NT2/D1 (cell line): ENCODE results near the gene WNK4.

Experiments used
- DNase-seq: peaks from one replicate; pipeline ENCODE4 v3.0.0-alpha.2; 2011; ENCODE audit warnings: low read depth, low spot score
- H3K27me3 ChIP-seq: 2 replicates; pipeline ENCODE4 v1.6.0; 2011; ENCODE audit warnings: mild to moderate bottlenecking; ENCODE audit not compliant: insufficient read length, insufficient read depth
- H3K36me3 ChIP-seq: 2 replicates; pipeline ENCODE4 v1.6.1; 2011; ENCODE audit warnings: mild to moderate bottlenecking, low read length, mixed read lengths; ENCODE audit not compliant: insufficient read depth, insufficient read length
- H3K4me1 ChIP-seq: 2 replicates; pipeline ENCODE4 v1.5.1; 2011; ENCODE audit not compliant: insufficient read depth, insufficient read length
- H3K4me3 ChIP-seq: 2 replicates; pipeline ENCODE4 v1.5.1; 2011; ENCODE audit warnings: low read depth; ENCODE audit not compliant: insufficient read length
- H3K9ac ChIP-seq: 2 replicates; pipeline ENCODE4 v1.6.0; 2011; ENCODE audit warnings: low read depth; ENCODE audit not compliant: insufficient read length
- H3K9me3 ChIP-seq: 2 replicates; pipeline ENCODE4 v1.5.1; 2011; ENCODE audit warnings: mild to moderate bottlenecking, low read length; ENCODE audit not compliant: insufficient read depth
- SUZ12 ChIP-seq: IDR thresholded peaks from 2 replicates; pipeline ENCODE4 v1.6.1; 2011; ENCODE audit not compliant: insufficient read length, insufficient read depth; ENCODE audit errors: extremely low read depth
- YY1 ChIP-seq: IDR thresholded peaks from 2 replicates; pipeline ENCODE4 v1.6.1; 2011; ENCODE audit not compliant: insufficient read length, insufficient read depth
- ZNF274 ChIP-seq: IDR thresholded peaks from 2 replicates; pipeline ENCODE4 v1.6.1; 2011; ENCODE audit warnings: mild to moderate bottlenecking, low read depth, low read length

WNK4 gene

DNA sequence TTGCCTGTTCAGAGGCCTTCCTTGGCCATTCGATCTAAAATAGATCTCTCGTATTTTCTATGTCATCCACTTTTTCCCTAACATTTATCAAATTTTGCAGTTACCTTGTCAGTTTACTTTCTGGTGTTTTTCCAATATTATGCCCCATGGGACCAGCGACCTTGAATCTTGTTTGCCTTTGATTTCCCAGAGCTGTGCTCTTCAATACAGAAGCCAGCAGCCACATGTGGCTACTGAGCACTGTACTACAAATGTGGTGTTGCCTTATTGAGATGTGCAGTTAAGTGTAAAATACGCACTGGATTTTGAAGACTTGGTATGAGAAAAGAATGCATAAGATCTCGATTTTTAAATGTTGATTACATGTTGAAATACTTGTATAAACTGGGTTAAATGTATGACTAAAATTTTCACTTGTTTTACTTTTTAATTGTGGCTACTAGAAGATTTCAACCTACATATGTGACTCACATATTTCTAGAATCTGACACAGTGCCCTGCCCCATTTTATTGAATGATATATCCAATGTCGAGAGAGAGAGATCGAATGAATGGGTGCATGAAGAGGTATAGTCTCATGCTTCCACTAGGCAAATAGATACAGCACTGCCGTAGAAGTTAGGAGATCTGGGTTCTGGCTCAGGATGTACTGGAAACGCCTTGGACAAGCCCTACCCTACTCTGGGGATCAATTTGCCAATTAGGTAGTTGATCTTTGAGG is 52.0 kb downstream of the WNK4 start:
- H3K27me3 ChIP-seq: no peaks in the 10 kb centered on the region
- TF ChIP-seq ZNF274 (no peak), SUZ12 (no peak), YY1 (no peak)
- peak overlapping the region; percentile 99 for H3K9ac ChIP-seq
- no peak for DNase-seq
- peaks cover 26% of the 10 kb centered on the region for H3K36me3 ChIP-seq
- H3K9me3 ChIP-seq: no peaks in the 10 kb centered on the region
- peak overlapping the region; percentile 98 for H3K4me3 ChIP-seq
- no peaks in the 10 kb centered on the region for H3K4me1 ChIP-seq

- H3K4me1 ChIP-seq: no peaks in the 10 kb centered on the region
- peaks cover 34% of the 10 kb centered on the region for H3K36me3 ChIP-seq
- no peaks in the 10 kb centered on the region for H3K9me3 ChIP-seq
- peak within 1 kb of the TSS; percentile 98 for H3K4me3 ChIP-seq
- peak within 1 kb of the TSS; percentile 99 for H3K9ac ChIP-seq
- no peaks in the 10 kb centered on the region for H3K27me3 ChIP-seq
- peak; percentile 72 for DNase-seq
- no peak for TF ChIP-seq SUZ12
- no peak for TF ChIP-seq YY1
- TF ChIP-seq ZNF274: no peak
Observed at GRCh38 chr17:42832934-42833766, 52.7 kb downstream of the WNK4 start, which contains the start of gene PSME3. PSME3 (plus strand) TSS chr17:42833397; CDS start chr17:42833632, 235 bp downstream.

DNA sequence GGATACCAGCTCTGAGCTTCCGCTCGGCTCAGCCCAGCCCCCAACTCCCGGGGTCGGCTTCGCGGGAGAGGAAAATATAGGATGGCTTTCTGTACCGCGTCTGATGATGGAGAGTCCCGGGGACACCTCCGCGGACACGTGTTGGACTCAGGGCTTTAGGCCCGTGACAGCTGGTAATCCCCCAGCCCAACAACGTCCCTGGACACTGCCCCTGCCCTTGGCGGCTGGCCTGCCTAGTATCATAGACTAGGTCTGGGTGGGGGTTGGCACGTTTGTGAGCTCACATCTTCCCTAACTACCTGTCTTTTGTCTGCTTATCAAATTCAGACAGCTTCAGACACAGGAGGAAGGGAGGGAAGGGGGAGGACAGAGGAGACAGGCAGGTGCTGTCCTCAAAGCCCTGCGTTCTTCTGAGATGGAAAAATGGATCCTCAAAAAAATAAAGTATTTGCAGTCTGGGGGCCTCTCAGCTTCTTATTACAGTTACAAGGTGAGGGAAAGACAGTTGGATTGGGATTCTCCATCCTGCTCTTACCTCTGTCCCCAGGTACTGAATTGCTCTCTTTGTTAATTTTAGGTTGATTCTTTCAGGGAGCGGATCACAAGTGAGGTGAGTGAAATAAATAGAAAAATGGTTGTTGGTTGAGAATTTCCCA is 53.5 kb downstream of the WNK4 start:
- H3K4me3 ChIP-seq: peak overlapping the region; percentile 98
- no peaks in the 10 kb centered on the region for H3K4me1 ChIP-seq
- H3K36me3 ChIP-seq: peaks cover 41% of the 10 kb centered on the region
- H3K27me3 ChIP-seq: no peaks in the 10 kb centered on the region
- H3K9ac ChIP-seq: peak overlapping the region; percentile 99
- no peaks in the 10 kb centered on the region for H3K9me3 ChIP-seq
- no peak for TF ChIP-seq YY1
- no peak for TF ChIP-seq ZNF274
- TF ChIP-seq SUZ12: no peak
- no peak for DNase-seq

DNA sequence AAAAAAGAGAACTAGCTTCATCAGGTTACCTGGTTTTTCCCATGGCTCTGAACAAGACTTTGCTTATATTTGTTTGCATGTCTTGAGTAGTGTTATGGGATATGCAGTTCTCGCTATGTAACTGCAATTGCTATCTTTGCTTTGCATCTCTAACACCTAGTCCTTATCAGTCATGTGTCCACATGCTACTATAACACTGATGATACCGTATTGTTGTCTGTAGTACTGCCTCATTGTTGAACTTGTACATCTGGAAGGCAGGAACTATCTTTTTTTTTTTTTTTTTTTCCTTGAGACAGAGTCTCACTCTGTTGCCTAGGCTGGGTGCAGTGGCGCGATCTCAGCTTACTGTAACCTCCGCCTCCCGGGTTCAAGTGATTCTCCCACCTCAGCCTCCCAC is 55.3 kb downstream of the WNK4 start:
- no peak for DNase-seq
- no peaks in the 10 kb centered on the region for H3K27me3 ChIP-seq
- peaks cover 56% of the 10 kb centered on the region for H3K36me3 ChIP-seq
- TF ChIP-seq YY1 (no peak), SUZ12 (no peak), ZNF274 (no peak)
- no peaks in the 10 kb centered on the region for H3K9me3 ChIP-seq
- H3K4me3 ChIP-seq: no peak overlapping the region
- H3K4me1 ChIP-seq: no peaks in the 10 kb centered on the region
- no peak overlapping the region for H3K9ac ChIP-seq

- DNase-seq: no peak
Observed at GRCh38 chr17:42841975-42842685, 61.7 kb downstream of the WNK4 start.

GRCh38 chr17:42843358-42843934 is 63.0 kb downstream of the WNK4 start:
- peak; percentile 48 for DNase-seq
- no peaks in the 10 kb centered on the region for H3K9me3 ChIP-seq
- no peak overlapping the region for H3K4me3 ChIP-seq
- H3K36me3 ChIP-seq: peaks cover 73% of the 10 kb centered on the region
- H3K27me3 ChIP-seq: no peaks in the 10 kb centered on the region
- TF ChIP-seq SUZ12 (no peak), YY1 (no peak), ZNF274 (no peak)
- no peak overlapping the region for H3K9ac ChIP-seq
- no peaks in the 10 kb centered on the region for H3K4me1 ChIP-seq

More at GRCh38 chr17:42841975-42842685, 61.7 kb downstream of the WNK4 start:
- no peak overlapping the region for H3K4me3 ChIP-seq
- H3K36me3 ChIP-seq: peaks cover 86% of the 10 kb centered on the region
- no peaks in the 10 kb centered on the region for H3K27me3 ChIP-seq
- TF ChIP-seq SUZ12 (no peak), YY1 (no peak), ZNF274 (no peak)
- no peaks in the 10 kb centered on the region for H3K4me1 ChIP-seq
- no peaks in the 10 kb centered on the region for H3K9me3 ChIP-seq
- H3K9ac ChIP-seq: no peak overlapping the region
